HG03457 (cell line): Measurements from ENCODE around the gene GAS7.
"Not testable (repeated sequence)": the region's sequence is repeated elsewhere in the genome, so short reads cannot be mapped to it uniquely, and the experiment has no call there.

ENCODE experiments used
- ATAC-seq: cut with Tn5 transposase; IDR thresholded peaks from one replicate; pipeline ENCODE4 v1.9.1; 2021; ENCODE audit warnings: moderate number of reproducible peaks; ENCODE audit not compliant: unreplicated experiment

Gene GAS7

GRCh38 chr17:10114931-10115535 lies 83.4 kb downstream of the GAS7 start:
- no peak for ATAC-seq

- no peak for ATAC-seq
These were observed 85.4 kb downstream of the GAS7 start for GRCh38 chr17:10112962-10113361.

- ATAC-seq = no peak
These were observed 86.4 kb downstream of the GAS7 start for GRCh38 chr17:10111907-10112452.

GRCh38 chr17:10109146-10109545 lies 89.3 kb downstream of the GAS7 start:
- no peak for ATAC-seq

- no peak for ATAC-seq
These were observed 90.9 kb downstream of the GAS7 start for GRCh38 chr17:10107316-10108165.

- no peak for ATAC-seq
These were observed 92.3 kb downstream of the GAS7 start for GRCh38 chr17:10106067-10106466.

- no peak for ATAC-seq
These were observed 92.8 kb downstream of the GAS7 start for GRCh38 chr17:10105513-10106001.

GRCh38 chr17:10103712-10104111 lies 94.7 kb downstream of the GAS7 start:
- ATAC-seq = no peak

GRCh38 chr17:10102817-10103216 lies 95.6 kb downstream of the GAS7 start:
- ATAC-seq = no peak

- no peak for ATAC-seq
These were observed 99.3 kb downstream of the GAS7 start for GRCh38 chr17:10099051-10099571.

- no peak for ATAC-seq
These were observed 101.8 kb downstream of the GAS7 start for GRCh38 chr17:10096596-10096995.

GRCh38 chr17:10095295-10095694 lies 103.1 kb downstream of the GAS7 start:
- not testable (repeated sequence) for ATAC-seq

- ATAC-seq = no peak
These were observed 103.6 kb downstream of the GAS7 start for GRCh38 chr17:10094797-10095196.

- no peak for ATAC-seq
These were observed 105.8 kb downstream of the GAS7 start for GRCh38 chr17:10092595-10092994.

- ATAC-seq = no peak
These were observed 107.4 kb downstream of the GAS7 start for GRCh38 chr17:10091046-10091445.

GRCh38 chr17:10089196-10089804 lies 109.1 kb downstream of the GAS7 start:
- ATAC-seq = no peak

GRCh38 chr17:10088444-10088843 lies 110.0 kb downstream of the GAS7 start:
- no peak for ATAC-seq

- ATAC-seq = no peak
These were observed 111.1 kb downstream of the GAS7 start for GRCh38 chr17:10087355-10087754.

- ATAC-seq = no peak
These were observed 114.5 kb downstream of the GAS7 start for GRCh38 chr17:10083864-10084263.

- no peak for ATAC-seq
These were observed 115.6 kb downstream of the GAS7 start for GRCh38 chr17:10082795-10083194.

GRCh38 chr17:10081571-10082169 lies 116.7 kb downstream of the GAS7 start:
- no peak for ATAC-seq
